ENCODE measurements around the gene TMEM50A. TPM values are rescaled to one million over a fixed set of nuclear protein-coding genes. Genes with fewer than 3 reads are reported as not detected.

TMEM50A gene
- total and polyA plus RNA-seq, 2 of the 13 experiments (the other 11 are each of a cell fraction or from before 2014, with no cell fraction given), result 51.2 to 61.2 TPM

- TF ChIP-seq ZGPAT (CRISPR knock-in tag; IDR thresholded peaks at IDR 0.05) (peak; percentile 63; the same call in 1 of the 2 replicates), ZNF672 (CRISPR knock-in tag; IDR thresholded peaks at IDR 0.05) (no peak), ZBTB3 (CRISPR knock-in tag; IDR thresholded peaks at IDR 0.05; ENCODE audit: borderline replicate concordance, low read depth) (no peak), AFF4 (CRISPR knock-in tag; IDR thresholded peaks at IDR 0.05) (no peak), PHF5A (CRISPR knock-in tag; IDR thresholded peaks at IDR 0.05; ENCODE audit: low read depth, unreplicated experiment) (no peak), ZNF570 (CRISPR knock-in tag; IDR thresholded peaks at IDR 0.05; ENCODE audit: borderline replicate concordance) (no peak), CCDC6 (CRISPR knock-in tag; IDR thresholded peaks at IDR 0.05) (no peak; the same call in 1 of the 2 replicates), DPF2 (CRISPR knock-in tag; IDR thresholded peaks at IDR 0.05; ENCODE audit: borderline replicate concordance, low read depth) (no peak), THRA (CRISPR knock-in tag; IDR thresholded peaks at IDR 0.05; ENCODE audit: borderline replicate concordance) (no peak), KLF6 (CRISPR knock-in tag; IDR thresholded peaks at IDR 0.05) (peak; percentile 58; the same call in 1 of the 2 replicates), NCOA5 (CRISPR knock-in tag; IDR thresholded peaks at IDR 0.05) (no peak), STAT6 (CRISPR knock-in tag; IDR thresholded peaks at IDR 0.05; ENCODE audit: borderline replicate concordance) (no peak), SAFB2 (CRISPR knock-in tag; IDR thresholded peaks at IDR 0.05; ENCODE audit: borderline replicate concordance, low read depth) (peak; percentile 46; the same call in 1 of the 2 replicates), SIX1 (CRISPR knock-in tag; IDR thresholded peaks at IDR 0.05; ENCODE audit: borderline replicate concordance) (no peak)
Observed at GRCh38 chr1:25338188-25338981, at the start of gene TMEM50A (continued).
